ENCODE results near the gene IMMP2L.

IMMP2L gene

GRCh38 chr7:110888641-110889040, 673.7 kb downstream of the IMMP2L start:
- TF ChIP-seq CTCF (conservative IDR thresholded peaks at IDR 0.05; ENCODE audit: low read depth, low read length): no peak
- DNase-seq (ENCODE audit: low read depth): no peak
- no peak overlapping the region for H3K4me3 ChIP-seq (ENCODE audit: low read length)

GRCh38 chr7:110885474-110885873, 676.8 kb downstream of the IMMP2L start:
- no peak for TF ChIP-seq CTCF (conservative IDR thresholded peaks at IDR 0.05; ENCODE audit: low read depth, low read length)

GRCh38 chr7:110881721-110882120, 680.6 kb downstream of the IMMP2L start:
- TF ChIP-seq CTCF (conservative IDR thresholded peaks at IDR 0.05; ENCODE audit: low read depth, low read length): no peak

More at GRCh38 chr7:110885474-110885873, 676.8 kb downstream of the IMMP2L start:
- H3K4me3 ChIP-seq (ENCODE audit: low read length): no peak overlapping the region
- no peak for DNase-seq (ENCODE audit: low read depth)

GRCh38 chr7:110880971-110881370, 681.3 kb downstream of the IMMP2L start:
- no peak for DNase-seq (ENCODE audit: low read depth)
- TF ChIP-seq CTCF (conservative IDR thresholded peaks at IDR 0.05; ENCODE audit: low read depth, low read length): no peak
- H3K4me3 ChIP-seq (ENCODE audit: low read length): no peak overlapping the region

More at GRCh38 chr7:110881721-110882120, 680.6 kb downstream of the IMMP2L start:
- no peak overlapping the region for H3K4me3 ChIP-seq (ENCODE audit: low read length)
- DNase-seq (ENCODE audit: low read depth): no peak

- no peak for TF ChIP-seq CTCF (conservative IDR thresholded peaks at IDR 0.05; ENCODE audit: low read depth, low read length)
- no peak for DNase-seq (ENCODE audit: low read depth)
- H3K4me3 ChIP-seq (ENCODE audit: low read length): no peak overlapping the region
Observed at GRCh38 chr7:110877016-110877415, 685.3 kb downstream of the IMMP2L start.

- peak; percentile 24 for DNase-seq (ENCODE audit: low read depth)
- no peak for TF ChIP-seq CTCF (conservative IDR thresholded peaks at IDR 0.05; ENCODE audit: low read depth, low read length)
- H3K4me3 ChIP-seq (ENCODE audit: low read length): no peak overlapping the region
Observed at GRCh38 chr7:110875346-110875745, 686.9 kb downstream of the IMMP2L start.

- DNase-seq (ENCODE audit: low read depth): no peak
- H3K4me3 ChIP-seq (ENCODE audit: low read length): no peak overlapping the region
- no peak for TF ChIP-seq CTCF (conservative IDR thresholded peaks at IDR 0.05; ENCODE audit: low read depth, low read length)
Observed at GRCh38 chr7:110871856-110872255, 690.4 kb downstream of the IMMP2L start.

Measured in retinal pigment epithelial cell (primary cell).